Fibroblast of skin of right biceps (primary cell): ENCODE results near the gene AVPR1A.

Experiments used
- DNase-seq: peaks from one replicate; pipeline ENCODE4 v3.0.0-alpha.2; 2013

AVPR1A gene

DNA sequence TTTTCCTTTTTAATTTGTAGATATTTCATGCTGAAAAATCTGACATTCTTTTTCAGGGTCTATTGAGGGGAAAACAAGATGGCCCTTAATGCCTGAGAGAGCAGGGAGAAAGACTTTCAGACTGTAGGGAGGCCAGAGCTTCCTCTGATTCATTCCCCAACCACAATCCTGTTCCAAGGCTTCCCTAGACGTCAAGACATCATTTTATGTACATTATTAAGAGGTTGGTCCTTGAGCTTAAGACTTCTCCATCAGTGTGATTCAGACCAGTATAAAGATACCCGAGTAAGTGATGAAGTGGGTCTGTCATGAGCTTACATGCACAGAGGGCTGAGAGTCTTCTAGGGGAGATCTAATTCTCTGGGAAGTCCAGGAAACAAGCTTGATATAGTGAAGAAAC lies 57.3 kb downstream of the AVPR1A start:
- peak; percentile 28 for DNase-seq

DNA sequence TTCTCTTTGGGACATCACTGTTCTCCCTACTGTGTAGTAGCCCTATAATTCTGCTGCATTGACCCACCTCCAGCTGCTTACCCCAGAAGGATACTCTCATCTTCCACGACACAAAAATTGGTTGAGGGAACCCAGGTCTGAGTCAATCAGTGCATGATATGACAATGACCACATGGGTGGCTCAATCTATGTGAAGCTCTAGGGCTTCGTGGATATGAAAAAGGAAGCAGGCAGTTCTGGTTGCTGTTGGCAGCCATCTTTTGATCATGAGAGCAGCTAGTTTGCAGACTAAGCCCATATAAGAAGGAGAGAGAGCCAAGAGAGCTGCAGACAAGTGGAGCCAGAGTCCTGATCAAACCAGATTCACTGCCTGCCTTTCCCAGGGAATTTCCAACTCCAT lies 57.9 kb downstream of the AVPR1A start:
- no peak for DNase-seq
